WERI-Rb-1 (cell line): ENCODE measurements around the gene THBS2.
"Not testable (repeated sequence)": the region's sequence is repeated elsewhere in the genome, so short reads cannot be mapped to it uniquely, and the experiment has no call there.

ENCODE experiments used
- DNase-seq: peaks from one replicate; pipeline ENCODE4 v3.0.0-alpha.2; 2020
- H3K27ac ChIP-seq: fragments of 250-450 bp; sonication (Bioruptor Pico); 2 replicates; pipeline ENCODE4 v1.5.1; 2020; ENCODE audit warnings: mild to moderate bottlenecking, moderate library complexity
- H3K27me3 ChIP-seq: fragments of 250-450 bp; sonication (Bioruptor Pico); 2 replicates; pipeline ENCODE4 v1.5.1; 2021; ENCODE audit warnings: mild to moderate bottlenecking, low read depth, moderate library complexity; ENCODE audit not compliant: insufficient read depth, severe bottlenecking
- H3K36me3 ChIP-seq: fragments of 250-450 bp; sonication (Bioruptor Pico); 2 replicates; pipeline ENCODE4 v1.5.1; 2020; ENCODE audit warnings: mild to moderate bottlenecking, moderate library complexity
- H3K4me3 ChIP-seq: 2 replicates; pipeline ENCODE4 v1.5.1; 2011; ENCODE audit warnings: low read depth, mild to moderate bottlenecking, control low read depth, low read length
- H3K9me3 ChIP-seq: fragments of 250-450 bp; sonication (Bioruptor Pico); 2 replicates; pipeline ENCODE4 v1.5.1; 2021; ENCODE audit warnings: mild to moderate bottlenecking, moderate library complexity; ENCODE audit not compliant: severe bottlenecking
- CTCF ChIP-seq: IDR thresholded peaks from 2 replicates; pipeline ENCODE4 v1.5.1; 2011; ENCODE audit warnings: low read depth, mild to moderate bottlenecking, control low read depth, inconsistent platforms, low read length

The THBS2 gene

GRCh38 chr6:169198885-169199284 is 54.8 kb downstream of the THBS2 start:
- no peaks in the 10 kb centered on the region for H3K27me3 ChIP-seq
- no peaks in the 10 kb centered on the region for H3K9me3 ChIP-seq
- no peak overlapping the region for H3K27ac ChIP-seq
- no peaks in the 10 kb centered on the region for H3K36me3 ChIP-seq
- DNase-seq: no peak
- no peak for TF ChIP-seq CTCF
- no peak overlapping the region for H3K4me3 ChIP-seq

GRCh38 chr6:169197929-169198328 is 55.7 kb downstream of the THBS2 start:
- DNase-seq, H3K9me3 ChIP-seq, H3K36me3 ChIP-seq, H3K4me3 ChIP-seq, H3K27me3 ChIP-seq, H3K27ac ChIP-seq: not testable (repeated sequence)

DNA sequence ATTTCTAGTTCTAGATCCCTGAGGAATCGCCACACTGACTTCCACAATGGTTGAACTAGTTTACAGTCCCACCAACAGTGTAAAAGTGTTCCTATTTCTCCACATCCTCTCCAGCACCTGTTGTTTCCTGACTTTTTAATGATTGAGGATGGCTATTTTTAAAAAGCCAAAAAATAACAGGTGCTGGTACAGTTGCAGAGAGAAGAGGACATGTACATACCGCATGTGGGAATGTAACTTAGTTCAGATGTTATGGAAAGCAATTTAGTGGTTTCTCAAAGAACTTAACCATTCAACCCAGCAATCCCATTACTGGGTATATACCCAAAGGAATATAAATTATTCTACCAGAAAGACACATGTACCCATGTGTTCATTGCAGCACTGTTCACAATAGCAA is 57.4 kb downstream of the THBS2 start:
- not testable (repeated sequence) for H3K36me3 ChIP-seq, DNase-seq, H3K9me3 ChIP-seq, H3K27me3 ChIP-seq, H3K27ac ChIP-seq, H3K4me3 ChIP-seq

GRCh38 chr6:169194737-169195136 is 58.9 kb downstream of the THBS2 start:
- Histone ChIP-seq H3K27ac (no peak overlapping the region), H3K9me3 (peaks cover 3% of the 10 kb centered on the region), H3K27me3 (no peaks in the 10 kb centered on the region), H3K36me3 (no peaks in the 10 kb centered on the region), H3K4me3 (no peak overlapping the region)
- TF ChIP-seq CTCF: no peak
- DNase-seq: no peak

- no peak overlapping the region for H3K27ac ChIP-seq
- TF ChIP-seq CTCF: no peak
- H3K27me3 ChIP-seq: no peaks in the 10 kb centered on the region
- DNase-seq: no peak
- peaks cover 3% of the 10 kb centered on the region for H3K9me3 ChIP-seq
- H3K4me3 ChIP-seq: no peak overlapping the region
- no peaks in the 10 kb centered on the region for H3K36me3 ChIP-seq
These were observed 62.7 kb downstream of the THBS2 start for GRCh38 chr6:169190970-169191369.

GRCh38 chr6:169190144-169190584 is 63.5 kb downstream of the THBS2 start:
- DNase-seq: no peak
- Histone ChIP-seq H3K27me3 (no peaks in the 10 kb centered on the region), H3K27ac (no peak overlapping the region), H3K4me3 (no peak overlapping the region), H3K9me3 (peaks cover 3% of the 10 kb centered on the region), H3K36me3 (no peaks in the 10 kb centered on the region)
- no peak for TF ChIP-seq CTCF

DNA sequence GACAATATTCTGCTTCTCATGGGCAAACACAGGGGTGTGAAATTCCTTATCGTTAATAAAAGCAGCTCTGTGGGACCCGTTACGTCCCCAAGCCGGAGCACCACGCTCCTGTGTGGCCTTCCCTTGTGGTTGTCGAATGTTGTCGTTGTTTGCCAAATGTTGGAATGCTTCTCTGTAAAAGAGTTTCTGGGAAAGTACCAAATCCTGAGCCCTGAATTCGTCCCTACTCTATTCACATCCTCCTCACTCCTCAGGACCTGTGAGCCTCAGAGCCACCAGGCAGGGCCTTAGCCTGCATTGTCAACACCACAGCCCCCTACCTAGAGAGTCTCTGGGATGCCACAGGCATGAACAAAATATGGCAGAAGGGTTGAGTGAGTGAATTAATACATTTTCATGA is 64.0 kb downstream of the THBS2 start:
- H3K36me3 ChIP-seq: no peaks in the 10 kb centered on the region
- H3K9me3 ChIP-seq: peaks cover 3% of the 10 kb centered on the region
- H3K27ac ChIP-seq: no peak overlapping the region
- no peak overlapping the region for H3K4me3 ChIP-seq
- no peaks in the 10 kb centered on the region for H3K27me3 ChIP-seq
- no peak for DNase-seq
- TF ChIP-seq CTCF: no peak
